AG09319 (cell line): ENCODE results near the gene IER2.
A peak's percentile ranks its signal among the peaks of the same experiment; 100 is the strongest.
"Not testable (repeated sequence)": the region's sequence is repeated elsewhere in the genome, so short reads cannot be mapped to it uniquely, and the experiment has no call there.

Experiments
- DNase-seq: peaks from one replicate; pipeline ENCODE4 v3.0.0-alpha.2; 2010; ENCODE audit warnings: low read depth; ENCODE audit errors: extremely low read depth
- TF ChIP-seq, protein P1 (sequence below): IDR thresholded peaks from 2 replicates; pipeline ENCODE4 v1.5.1; 2011; ENCODE audit warnings: low read depth, mild to moderate bottlenecking, inconsistent platforms, low read length, moderate library complexity

IER2 gene

DNA sequence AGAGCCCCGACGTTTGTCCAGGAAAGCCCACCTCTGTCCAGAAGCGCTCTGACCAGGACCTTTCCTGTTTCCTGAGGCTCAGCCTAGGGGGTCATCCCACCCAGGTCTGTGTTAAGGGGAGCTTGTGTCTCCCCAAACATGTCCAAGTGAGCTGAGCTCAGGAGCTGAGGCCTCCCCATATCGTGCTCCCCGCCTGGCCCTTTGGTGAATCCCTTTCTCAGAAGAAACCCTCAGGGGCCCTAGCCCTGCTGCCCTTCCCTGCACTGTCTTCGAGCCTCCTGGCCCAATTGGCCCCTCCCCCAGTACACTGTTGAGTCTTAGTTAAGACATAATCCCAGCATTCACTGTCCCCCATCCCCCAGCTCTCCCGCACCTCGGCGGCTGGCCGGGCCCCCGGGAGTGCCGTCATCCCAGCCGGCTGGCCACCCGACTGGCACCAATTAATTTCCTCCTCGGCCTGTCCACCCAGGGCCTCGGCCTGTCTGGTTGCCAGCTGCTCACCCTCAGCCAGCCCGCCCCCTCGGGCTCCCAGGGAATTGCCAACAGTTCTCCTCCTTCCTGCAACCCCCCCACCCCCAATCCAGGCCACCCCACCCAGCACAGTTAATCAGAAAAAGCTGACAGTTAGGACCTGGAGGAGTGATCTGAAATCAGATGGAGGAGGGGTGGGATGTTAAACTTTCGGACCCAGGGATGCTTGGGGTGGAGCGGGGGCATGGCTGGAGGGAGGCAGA is 13.6 kb downstream of the IER2 start:
- peak; percentile 76 for DNase-seq
- TF ChIP-seq, protein P1, sequence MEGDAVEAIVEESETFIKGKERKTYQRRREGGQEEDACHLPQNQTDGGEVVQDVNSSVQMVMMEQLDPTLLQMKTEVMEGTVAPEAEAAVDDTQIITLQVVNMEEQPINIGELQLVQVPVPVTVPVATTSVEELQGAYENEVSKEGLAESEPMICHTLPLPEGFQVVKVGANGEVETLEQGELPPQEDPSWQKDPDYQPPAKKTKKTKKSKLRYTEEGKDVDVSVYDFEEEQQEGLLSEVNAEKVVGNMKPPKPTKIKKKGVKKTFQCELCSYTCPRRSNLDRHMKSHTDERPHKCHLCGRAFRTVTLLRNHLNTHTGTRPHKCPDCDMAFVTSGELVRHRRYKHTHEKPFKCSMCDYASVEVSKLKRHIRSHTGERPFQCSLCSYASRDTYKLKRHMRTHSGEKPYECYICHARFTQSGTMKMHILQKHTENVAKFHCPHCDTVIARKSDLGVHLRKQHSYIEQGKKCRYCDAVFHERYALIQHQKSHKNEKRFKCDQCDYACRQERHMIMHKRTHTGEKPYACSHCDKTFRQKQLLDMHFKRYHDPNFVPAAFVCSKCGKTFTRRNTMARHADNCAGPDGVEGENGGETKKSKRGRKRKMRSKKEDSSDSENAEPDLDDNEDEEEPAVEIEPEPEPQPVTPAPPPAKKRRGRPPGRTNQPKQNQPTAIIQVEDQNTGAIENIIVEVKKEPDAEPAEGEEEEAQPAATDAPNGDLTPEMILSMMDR, result no peak

DNA sequence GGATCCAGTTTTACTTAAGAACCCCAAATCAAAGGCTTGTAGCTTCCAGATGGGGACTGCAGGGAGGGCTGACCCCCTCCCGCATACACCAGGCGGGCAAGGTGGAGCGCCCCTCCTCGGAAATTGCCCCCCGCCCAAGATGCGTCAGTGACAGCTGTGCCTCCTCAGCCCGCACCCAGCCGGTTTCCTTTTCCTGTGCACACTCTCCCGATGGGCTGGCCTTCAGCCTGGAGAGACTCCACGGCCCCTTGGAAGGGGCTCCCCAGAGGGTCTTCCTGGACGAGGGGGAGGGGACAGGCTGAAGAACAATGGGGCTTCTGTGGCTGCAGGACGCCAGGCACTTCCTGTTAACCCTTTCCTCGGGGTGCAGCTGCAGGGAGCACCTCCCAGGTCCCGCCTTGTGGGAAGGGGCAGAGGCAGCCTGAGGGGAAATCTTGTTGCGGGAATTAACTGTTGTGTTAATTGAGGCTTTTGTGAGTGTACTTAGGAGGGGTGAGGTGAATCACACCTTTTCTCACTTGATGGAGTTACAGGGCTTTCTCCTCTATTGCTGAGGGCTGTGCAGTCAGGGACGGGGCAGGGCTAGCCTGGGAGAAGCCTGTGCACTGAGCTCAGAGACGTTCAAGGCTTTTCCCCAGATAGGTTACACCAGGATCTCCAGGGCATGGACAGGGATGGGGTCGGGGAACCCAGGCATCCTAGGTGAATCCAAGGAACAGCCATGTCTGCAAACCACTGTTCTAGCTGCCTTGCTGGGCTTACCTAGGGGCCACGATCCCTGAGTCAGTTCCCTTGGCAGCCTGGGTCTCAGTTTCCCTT is 14.3 kb downstream of the IER2 start:
- no peak for DNase-seq
- TF ChIP-seq, protein P1, result no peak

DNA sequence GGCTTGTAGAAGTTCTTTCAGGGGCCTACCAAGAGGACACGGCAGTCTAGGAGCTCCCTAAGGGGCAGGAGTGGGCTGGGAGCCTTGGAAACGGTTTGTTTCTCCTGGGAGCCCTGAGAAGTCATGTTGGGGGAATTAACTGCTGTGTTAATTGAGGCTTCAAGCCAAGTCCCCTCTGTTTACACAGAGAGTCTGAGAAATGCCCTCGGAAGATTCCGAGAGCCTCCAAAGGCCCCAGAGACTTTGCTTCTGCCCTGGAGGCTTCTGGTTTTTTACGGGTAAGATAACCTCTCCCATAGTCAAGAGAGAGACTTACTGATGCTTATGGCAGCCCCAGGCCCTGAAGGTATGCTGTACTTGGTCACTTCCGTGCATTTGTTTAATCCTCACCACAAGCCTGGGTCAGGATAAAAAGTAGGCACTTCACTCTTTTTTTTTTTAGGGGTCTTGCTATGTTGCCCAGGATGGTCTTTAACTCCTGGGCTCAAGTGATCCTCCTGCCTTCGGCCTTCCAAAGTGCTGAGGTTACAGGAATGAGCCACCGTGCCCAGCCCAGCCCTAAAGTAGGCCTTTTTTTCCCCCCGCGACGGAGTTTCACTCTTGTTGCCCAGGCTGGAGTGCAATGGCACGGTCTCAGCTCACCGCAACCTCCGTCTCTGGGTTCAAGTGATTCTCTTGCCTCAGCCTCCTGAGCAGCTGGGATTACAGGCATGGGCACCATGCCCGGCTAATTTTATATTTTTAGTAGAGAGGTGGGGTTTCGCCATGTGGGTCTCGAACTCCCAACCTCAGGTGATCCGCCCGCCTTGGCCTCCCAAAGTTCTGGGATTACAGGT is 15.2 kb downstream of the IER2 start:
- no peak for DNase-seq
- TF ChIP-seq, protein P1, result no peak

DNA sequence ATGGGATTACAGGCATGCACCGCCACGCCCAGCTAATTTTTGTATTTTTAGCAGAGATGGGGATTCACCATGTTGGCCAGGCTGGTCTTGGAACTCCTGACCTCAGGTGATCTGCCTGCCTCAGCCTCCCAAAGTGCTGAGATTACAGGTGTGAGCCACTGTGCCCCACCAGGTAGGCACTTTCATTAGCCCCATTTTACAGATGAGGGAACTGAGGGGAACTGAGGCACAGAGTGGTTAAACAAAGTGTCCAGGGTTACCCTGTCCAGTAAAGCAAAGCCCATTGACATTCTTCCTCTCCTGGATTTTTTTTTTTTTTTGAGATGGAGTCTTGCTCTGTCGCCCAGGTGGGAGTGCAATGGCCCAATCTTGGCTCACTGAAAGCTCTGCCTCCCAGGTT is 15.9 kb downstream of the IER2 start:
- DNase-seq, result not testable (repeated sequence)

DNA sequence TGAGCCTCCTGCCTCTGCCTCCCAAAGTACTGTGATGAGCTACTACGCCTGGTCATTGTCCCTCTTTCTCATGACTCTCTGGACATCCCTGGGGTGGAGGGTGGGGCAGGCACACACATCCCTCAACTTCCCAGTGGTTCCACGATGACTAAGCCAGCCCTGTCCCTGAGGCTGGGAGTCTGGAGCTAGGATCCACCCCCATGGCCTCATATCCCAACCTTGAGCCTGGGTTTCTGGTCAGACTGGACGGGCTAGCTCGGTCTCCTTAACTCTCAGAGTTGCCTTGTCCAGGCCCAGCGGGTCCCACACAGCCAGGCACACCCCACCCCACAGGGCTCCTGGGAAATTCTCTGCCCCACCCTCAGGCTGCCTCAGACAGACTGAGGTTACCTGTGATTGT is 19.6 kb downstream of the IER2 start:
- DNase-seq, result no peak
- TF ChIP-seq, protein P1, result no peak

DNA sequence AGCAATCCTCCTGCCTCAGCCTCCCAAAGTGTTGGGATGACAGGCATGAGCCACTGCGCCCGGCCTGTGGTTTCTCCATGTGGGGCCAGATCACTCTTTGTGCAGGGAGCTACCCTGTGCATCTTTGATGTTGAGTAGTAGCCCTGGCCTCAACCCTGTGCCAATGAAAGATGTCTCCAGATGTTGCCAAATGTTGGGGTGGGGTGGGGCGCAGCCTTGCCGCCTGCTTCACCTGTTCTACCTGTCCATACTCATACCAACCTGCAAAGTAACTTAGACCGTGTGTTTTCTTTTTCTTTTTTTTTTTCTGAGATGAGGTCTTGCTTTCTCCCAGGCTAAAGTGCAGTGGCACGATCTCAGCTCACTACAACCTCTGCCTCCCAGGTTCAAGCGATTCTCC is 20.9 kb downstream of the IER2 start:
- TF ChIP-seq, protein P1, result no peak
- no peak for DNase-seq

DNA sequence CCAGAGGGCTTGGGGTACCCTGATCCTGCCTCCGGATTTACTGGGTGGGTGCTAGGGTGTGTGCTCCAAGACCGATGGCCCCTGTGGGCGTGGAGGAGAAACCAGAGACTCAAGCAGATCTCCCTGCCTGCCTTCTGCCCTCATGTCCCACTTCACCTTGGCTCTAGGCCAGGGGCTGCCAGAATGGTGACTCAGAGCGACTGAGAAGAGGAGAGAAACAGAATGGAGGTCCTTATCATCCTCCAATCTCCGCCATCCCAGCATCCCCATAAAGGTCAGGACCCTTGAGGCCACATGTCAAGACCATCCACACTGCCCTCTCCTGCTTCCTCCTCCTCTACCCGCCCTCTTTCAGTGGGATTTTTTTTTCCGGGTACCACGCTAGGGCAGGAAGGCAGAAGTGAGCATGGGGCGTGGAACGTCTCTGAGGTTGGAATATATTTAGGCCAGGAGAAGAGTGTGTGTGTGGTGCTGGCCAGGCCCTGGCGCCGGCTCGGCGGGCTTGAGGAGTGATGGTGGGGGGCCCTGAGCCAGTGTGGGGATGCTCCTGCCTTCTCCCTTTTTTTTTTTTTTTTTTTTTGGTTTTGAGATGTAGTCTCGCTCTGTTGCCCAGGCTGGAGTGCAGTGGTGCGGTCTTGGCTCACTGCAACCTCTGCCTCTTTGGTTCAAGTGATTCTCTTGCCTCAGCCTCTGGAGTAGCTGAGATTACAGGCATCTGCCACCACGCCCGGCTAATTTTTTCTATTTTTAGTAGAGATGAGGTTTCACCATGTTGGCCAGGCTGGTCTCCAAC is 22.3 kb downstream of the IER2 start:
- no peak for DNase-seq

More for the DNA sequence above, 22.3 kb downstream of the IER2 start:
- TF ChIP-seq, protein P1, result no peak
